Measurements from ENCODE around the gene E4F1.
"Not testable (repeated sequence)": the region's sequence is repeated elsewhere in the genome, so short reads cannot be mapped to it uniquely, and the experiment has no call there.

Gene E4F1

GRCh38 chr16:2236337-2237101 is 13.1 kb downstream of the E4F1 start, which contains the start of gene DNASE1L2:
TSS of gene DNASE1L2 (plus strand) at chr16:2236444. CDS start at chr16:2236817, 373 bp downstream.
- no peak for DNase-seq (ENCODE audit: extremely low read depth, low read depth)
- no peak within 1 kb of the TSS for H3K4me3 ChIP-seq (replicated peaks; ENCODE audit: low read depth, low read length)
- TF ChIP-seq CTCF (IDR thresholded peaks at IDR 0.05; ENCODE audit: low read depth, low read length, missing control alignments) = no peak

- H3K4me3 ChIP-seq (replicated peaks; ENCODE audit: low read depth, low read length) = no peak overlapping the region
- TF ChIP-seq CTCF (IDR thresholded peaks at IDR 0.05; ENCODE audit: low read depth, low read length, missing control alignments) = no peak
Measured at GRCh38 chr16:2237102-2237482, 13.7 kb downstream of the E4F1 start.

GRCh38 chr16:2237493-2238149 is 14.2 kb downstream of the E4F1 start:
- H3K4me3 ChIP-seq (replicated peaks; ENCODE audit: low read depth, low read length) = no peak overlapping the region
- no peak for DNase-seq (ENCODE audit: extremely low read depth, low read depth)
- TF ChIP-seq CTCF (IDR thresholded peaks at IDR 0.05; ENCODE audit: low read depth, low read length, missing control alignments) = no peak

More at GRCh38 chr16:2237102-2237482, 13.7 kb downstream of the E4F1 start:
- no peak for DNase-seq (ENCODE audit: extremely low read depth, low read depth)

- no peak for DNase-seq (ENCODE audit: extremely low read depth, low read depth)
- no peak overlapping the region for H3K4me3 ChIP-seq (replicated peaks; ENCODE audit: low read depth, low read length)
- TF ChIP-seq CTCF (IDR thresholded peaks at IDR 0.05; ENCODE audit: low read depth, low read length, missing control alignments) = no peak
Measured at GRCh38 chr16:2238150-2238837, 14.9 kb downstream of the E4F1 start.

- DNase-seq (ENCODE audit: extremely low read depth, low read depth) = no peak
- H3K4me3 ChIP-seq (replicated peaks; ENCODE audit: low read depth, low read length) = no peak overlapping the region
- TF ChIP-seq CTCF (IDR thresholded peaks at IDR 0.05; ENCODE audit: low read depth, low read length, missing control alignments) = no peak
Measured at GRCh38 chr16:2238838-2239675, 15.7 kb downstream of the E4F1 start.

- H3K4me3 ChIP-seq (replicated peaks; ENCODE audit: low read depth, low read length); DNase-seq (ENCODE audit: extremely low read depth, low read depth): not testable (repeated sequence)
Measured at GRCh38 chr16:2240331-2240730, 16.9 kb downstream of the E4F1 start.

All from HFF-Myc (cell line).